ENCODE measurements around the gene SUPT3H. TPM values are rescaled to one million over a fixed set of nuclear protein-coding genes. Genes with fewer than 3 reads are reported as not detected.

Gene SUPT3H
- total and polyA plus RNA-seq, 2 of the 13 experiments (the other 11 are each of a cell fraction or from before 2014, with no cell fraction given), result 11.9 to 36.1 TPM

DNA sequence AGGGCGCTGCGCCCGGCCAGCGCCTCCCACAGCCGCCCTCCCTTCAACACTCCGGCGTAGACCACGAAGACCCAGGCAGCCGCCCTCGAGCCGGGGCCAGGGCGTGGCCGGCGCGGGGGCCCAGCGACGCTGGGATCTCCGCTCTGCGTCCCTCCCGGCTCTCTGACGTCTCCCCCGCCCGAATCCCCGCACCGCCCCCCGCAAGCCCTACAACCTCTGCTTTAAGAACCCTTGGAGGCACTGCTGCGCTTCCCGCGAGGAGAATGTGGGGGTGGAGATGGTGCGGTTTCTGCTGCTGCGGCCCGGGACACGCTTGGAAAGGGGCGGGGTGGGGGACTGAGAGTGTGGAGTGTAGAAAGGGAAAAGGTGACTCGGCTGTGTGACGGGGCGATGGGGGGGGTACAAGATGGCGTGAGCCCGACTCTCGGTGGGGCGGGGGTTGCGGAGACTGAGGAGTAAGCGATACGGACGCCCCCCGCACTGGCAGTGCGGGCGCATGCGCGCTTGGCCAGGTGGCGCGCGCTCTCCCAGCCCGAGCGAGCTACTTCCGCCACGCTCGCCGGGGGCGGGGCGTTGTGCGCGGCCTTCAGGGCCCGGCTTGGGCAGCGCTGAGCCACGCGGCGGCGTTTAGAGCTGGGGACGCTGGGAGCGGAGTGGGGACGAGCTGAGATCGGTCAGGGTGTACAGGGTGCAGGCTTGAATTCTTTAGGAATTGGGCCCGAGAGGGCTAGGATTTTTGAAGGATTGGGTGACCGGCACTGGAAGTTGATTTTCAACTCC, at the start of gene SUPT3H (continued):
- TF ChIP-seq ZNF878 (CRISPR knock-in tag; IDR thresholded peaks at IDR 0.05) (peak; percentile 96), SP140L (CRISPR knock-in tag; IDR thresholded peaks at IDR 0.05; ENCODE audit: borderline replicate concordance) (no peak), ZBTB21 (CRISPR knock-in tag; IDR thresholded peaks at IDR 0.05) (no peak), ZNF251 (CRISPR knock-in tag; IDR thresholded peaks at IDR 0.05) (no peak; the same call in 1 of the 2 replicates), ZNF160 (CRISPR knock-in tag; IDR thresholded peaks at IDR 0.05) (peak; percentile 83; the same call in 1 of the 2 replicates), FLYWCH1 (CRISPR knock-in tag; IDR thresholded peaks at IDR 0.05) (peak; percentile 93; the same call in 1 of the 2 replicates), RELA (CRISPR knock-in tag; IDR thresholded peaks at IDR 0.05) (no peak), ZNF260 (CRISPR knock-in tag; IDR thresholded peaks at IDR 0.05; ENCODE audit: borderline replicate concordance, low read depth) (no peak; the same call in 1 of the 2 replicates), MAFK (conservative IDR thresholded peaks at IDR 0.05 in 1 of 2, IDR thresholded peaks at IDR 0.05 in 1 of 2; ENCODE audit: low read length in 2 of 2) (no peak)
- TF ChIP-seq, protein P1, sequence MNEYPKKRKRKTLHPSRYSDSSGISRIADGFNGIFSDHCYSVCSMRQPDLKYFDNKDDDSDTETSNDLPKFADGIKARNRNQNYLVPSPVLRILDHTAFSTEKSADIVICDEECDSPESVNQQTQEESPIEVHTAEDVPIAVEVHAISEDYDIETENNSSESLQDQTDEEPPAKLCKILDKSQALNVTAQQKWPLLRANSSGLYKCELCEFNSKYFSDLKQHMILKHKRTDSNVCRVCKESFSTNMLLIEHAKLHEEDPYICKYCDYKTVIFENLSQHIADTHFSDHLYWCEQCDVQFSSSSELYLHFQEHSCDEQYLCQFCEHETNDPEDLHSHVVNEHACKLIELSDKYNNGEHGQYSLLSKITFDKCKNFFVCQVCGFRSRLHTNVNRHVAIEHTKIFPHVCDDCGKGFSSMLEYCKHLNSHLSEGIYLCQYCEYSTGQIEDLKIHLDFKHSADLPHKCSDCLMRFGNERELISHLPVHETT (CRISPR knock-in tag; conservative IDR thresholded peaks at IDR 0.05), result peak; percentile 67; the same call in 1 of the 2 replicates
- TF ChIP-seq, protein P2, sequence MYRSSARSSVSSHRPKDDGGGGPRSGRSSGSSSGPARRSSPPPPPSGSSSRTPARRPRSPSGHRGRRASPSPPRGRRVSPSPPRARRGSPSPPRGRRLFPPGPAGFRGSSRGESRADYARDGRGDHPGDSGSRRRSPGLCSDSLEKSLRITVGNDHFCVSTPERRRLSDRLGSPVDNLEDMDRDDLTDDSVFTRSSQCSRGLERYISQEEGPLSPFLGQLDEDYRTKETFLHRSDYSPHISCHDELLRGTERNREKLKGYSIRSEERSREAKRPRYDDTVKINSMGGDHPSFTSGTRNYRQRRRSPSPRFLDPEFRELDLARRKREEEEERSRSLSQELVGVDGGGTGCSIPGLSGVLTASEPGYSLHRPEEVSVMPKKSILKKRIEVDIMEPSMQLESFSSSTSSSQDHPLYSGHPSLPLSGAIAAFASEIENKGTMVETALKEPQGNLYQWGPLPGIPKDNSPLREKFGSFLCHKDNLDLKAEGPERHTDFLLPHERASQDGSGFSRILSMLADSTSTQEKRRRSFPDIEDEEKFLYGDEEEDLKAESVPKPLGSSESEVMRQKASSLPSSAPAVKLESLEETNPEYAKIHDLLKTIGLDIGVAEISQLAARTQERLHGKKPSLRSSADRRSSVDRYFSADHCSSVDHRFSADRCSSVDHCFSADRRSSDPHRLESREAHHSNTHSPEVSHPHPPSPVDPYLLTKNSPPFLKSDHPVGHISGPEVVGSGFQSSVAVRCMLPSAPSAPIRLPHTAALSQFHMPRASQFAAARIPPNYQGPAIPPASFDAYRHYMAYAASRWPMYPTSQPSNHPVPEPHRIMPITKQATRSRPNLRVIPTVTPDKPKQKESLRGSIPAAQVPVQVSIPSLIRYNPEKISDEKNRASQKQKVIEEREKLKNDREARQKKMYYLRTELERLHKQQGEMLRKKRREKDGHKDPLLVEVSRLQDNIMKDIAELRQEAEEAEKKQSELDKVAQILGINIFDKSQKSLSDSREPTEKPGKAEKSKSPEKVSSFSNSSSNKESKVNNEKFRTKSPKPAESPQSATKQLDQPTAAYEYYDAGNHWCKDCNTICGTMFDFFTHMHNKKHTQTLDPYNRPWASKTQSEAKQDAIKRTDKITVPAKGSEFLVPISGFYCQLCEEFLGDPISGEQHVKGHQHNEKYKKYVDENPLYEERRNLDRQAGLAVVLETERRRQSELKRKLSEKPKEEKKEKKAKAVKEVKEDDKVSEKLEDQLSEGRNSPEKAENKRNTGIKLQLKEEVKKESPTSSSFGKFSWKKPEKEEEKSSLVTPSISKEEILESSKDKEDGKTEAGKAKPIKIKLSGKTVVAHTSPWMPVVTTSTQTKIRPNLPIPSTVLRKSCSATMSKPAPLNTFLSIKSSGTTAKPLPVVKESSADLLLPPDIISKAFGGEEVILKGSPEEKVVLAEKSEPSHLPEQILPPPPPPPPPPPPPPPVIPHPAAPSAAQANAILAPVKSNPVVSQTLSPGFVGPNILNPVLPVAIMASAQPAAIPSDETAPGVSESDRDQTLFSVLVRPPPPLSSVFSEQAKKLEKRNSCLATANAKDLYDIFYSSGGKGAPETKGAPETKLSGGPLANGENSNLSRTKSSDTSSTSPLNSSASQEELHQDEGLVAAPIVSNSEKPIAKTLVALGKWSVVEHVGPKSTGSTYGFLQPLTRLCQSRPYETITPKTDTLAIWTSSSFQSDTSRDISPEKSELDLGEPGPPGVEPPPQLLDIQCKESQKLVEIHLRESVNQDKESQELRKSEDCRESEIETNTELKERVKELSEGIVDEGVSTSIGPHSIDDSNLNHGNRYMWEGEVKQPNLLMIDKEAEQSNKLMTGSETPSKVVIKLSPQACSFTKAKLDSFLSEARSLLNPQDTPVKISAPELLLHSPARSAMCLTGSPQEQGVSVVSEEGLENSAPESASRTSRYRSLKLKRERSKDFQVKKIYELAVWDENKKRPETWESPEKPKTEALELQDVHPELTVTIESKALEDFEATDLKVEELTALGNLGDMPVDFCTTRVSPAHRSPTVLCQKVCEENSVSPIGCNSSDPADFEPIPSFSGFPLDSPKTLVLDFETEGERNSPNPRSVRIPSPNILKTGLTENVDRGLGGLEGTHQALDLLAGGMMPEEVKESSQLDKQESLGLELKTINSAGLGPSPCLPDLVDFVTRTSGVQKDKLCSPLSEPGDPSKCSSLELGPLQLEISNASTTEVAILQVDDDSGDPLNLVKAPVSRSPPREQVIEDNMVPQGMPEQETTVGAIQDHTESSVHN (CRISPR knock-in tag; IDR thresholded peaks at IDR 0.05), result 0 out of 2 replicates have a peak, but pooled peaks have one; percentile 46
- TF ChIP-seq, protein P3, sequence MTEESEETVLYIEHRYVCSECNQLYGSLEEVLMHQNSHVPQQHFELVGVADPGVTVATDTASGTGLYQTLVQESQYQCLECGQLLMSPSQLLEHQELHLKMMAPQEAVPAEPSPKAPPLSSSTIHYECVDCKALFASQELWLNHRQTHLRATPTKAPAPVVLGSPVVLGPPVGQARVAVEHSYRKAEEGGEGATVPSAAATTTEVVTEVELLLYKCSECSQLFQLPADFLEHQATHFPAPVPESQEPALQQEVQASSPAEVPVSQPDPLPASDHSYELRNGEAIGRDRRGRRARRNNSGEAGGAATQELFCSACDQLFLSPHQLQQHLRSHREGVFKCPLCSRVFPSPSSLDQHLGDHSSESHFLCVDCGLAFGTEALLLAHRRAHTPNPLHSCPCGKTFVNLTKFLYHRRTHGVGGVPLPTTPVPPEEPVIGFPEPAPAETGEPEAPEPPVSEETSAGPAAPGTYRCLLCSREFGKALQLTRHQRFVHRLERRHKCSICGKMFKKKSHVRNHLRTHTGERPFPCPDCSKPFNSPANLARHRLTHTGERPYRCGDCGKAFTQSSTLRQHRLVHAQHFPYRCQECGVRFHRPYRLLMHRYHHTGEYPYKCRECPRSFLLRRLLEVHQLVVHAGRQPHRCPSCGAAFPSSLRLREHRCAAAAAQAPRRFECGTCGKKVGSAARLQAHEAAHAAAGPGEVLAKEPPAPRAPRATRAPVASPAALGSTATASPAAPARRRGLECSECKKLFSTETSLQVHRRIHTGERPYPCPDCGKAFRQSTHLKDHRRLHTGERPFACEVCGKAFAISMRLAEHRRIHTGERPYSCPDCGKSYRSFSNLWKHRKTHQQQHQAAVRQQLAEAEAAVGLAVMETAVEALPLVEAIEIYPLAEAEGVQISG (CRISPR knock-in tag; IDR thresholded peaks at IDR 0.05), result peak; percentile 87

All from HepG2 (cell line).